ENCODE measurements around the gene OGA.

The OGA gene

GRCh38 chr10:101772017-101772894, 46.0 kb downstream of the OGA start:
- Histone ChIP-seq H3K36me3 (ENCODE audit: insufficient read depth, low read length) (no peaks in the 10 kb centered on the region), H3K27ac (no peak overlapping the region), H3K4me3 (no peak overlapping the region), H3K9ac (ENCODE audit: insufficient read length) (no peak overlapping the region), H3K9me3 (ENCODE audit: low read depth, low read length) (no peaks in the 10 kb centered on the region)
- TF ChIP-seq FOXP2 (optimal IDR thresholded peaks at IDR 0.05; ENCODE audit: control extremely low read depth, extremely low read length, insufficient read depth) (no peak), POLR2AphosphoS5 (IDR thresholded peaks at IDR 0.05; ENCODE audit: borderline replicate concordance, low read depth, low read length) (no peak), EZH2 (IDR thresholded peaks at IDR 0.05) (no peak)
- no peak for DNase-seq (ENCODE audit: low read depth, low spot score)

GRCh38 chr10:101771380-101771779, 46.9 kb downstream of the OGA start:
- Histone ChIP-seq H3K9me3 (ENCODE audit: low read depth, low read length) (no peaks in the 10 kb centered on the region), H3K36me3 (ENCODE audit: insufficient read depth, low read length) (no peaks in the 10 kb centered on the region), H3K27ac (no peak overlapping the region), H3K4me3 (no peak overlapping the region), H3K9ac (ENCODE audit: insufficient read length) (no peak overlapping the region)
- TF ChIP-seq FOXP2 (optimal IDR thresholded peaks at IDR 0.05; ENCODE audit: control extremely low read depth, extremely low read length, insufficient read depth): no peak
- DNase-seq (ENCODE audit: low read depth, low spot score): no peak

GRCh38 chr10:101770331-101771215, 47.7 kb downstream of the OGA start:
- DNase-seq (ENCODE audit: low read depth, low spot score): no peak
- no peaks in the 10 kb centered on the region for H3K9me3 ChIP-seq (ENCODE audit: low read depth, low read length)
- no peaks in the 10 kb centered on the region for H3K36me3 ChIP-seq (ENCODE audit: insufficient read depth, low read length)
- TF ChIP-seq FOXP2 (optimal IDR thresholded peaks at IDR 0.05; ENCODE audit: control extremely low read depth, extremely low read length, insufficient read depth): no peak
- TF ChIP-seq EZH2 (IDR thresholded peaks at IDR 0.05): no peak
- no peak for TF ChIP-seq POLR2AphosphoS5 (IDR thresholded peaks at IDR 0.05; ENCODE audit: borderline replicate concordance, low read depth, low read length)
- H3K27ac ChIP-seq: no peak overlapping the region
- no peak overlapping the region for H3K4me3 ChIP-seq
- no peak overlapping the region for H3K9ac ChIP-seq (ENCODE audit: insufficient read length)

GRCh38 chr10:101769541-101770180, 48.6 kb downstream of the OGA start:
- no peak overlapping the region for H3K4me3 ChIP-seq
- H3K36me3 ChIP-seq (ENCODE audit: insufficient read depth, low read length): no peaks in the 10 kb centered on the region
- no peaks in the 10 kb centered on the region for H3K9me3 ChIP-seq (ENCODE audit: low read depth, low read length)
- DNase-seq (ENCODE audit: low read depth, low spot score): no peak
- no peak overlapping the region for H3K27ac ChIP-seq
- no peak for TF ChIP-seq FOXP2 (optimal IDR thresholded peaks at IDR 0.05; ENCODE audit: control extremely low read depth, extremely low read length, insufficient read depth)
- no peak for TF ChIP-seq POLR2AphosphoS5 (IDR thresholded peaks at IDR 0.05; ENCODE audit: borderline replicate concordance, low read depth, low read length)
- TF ChIP-seq EZH2 (IDR thresholded peaks at IDR 0.05): no peak
- H3K9ac ChIP-seq (ENCODE audit: insufficient read length): no peak overlapping the region

- no peak overlapping the region for H3K9ac ChIP-seq (ENCODE audit: insufficient read length)
- DNase-seq (ENCODE audit: low read depth, low spot score): no peak
- TF ChIP-seq EZH2 (IDR thresholded peaks at IDR 0.05) (no peak), FOXP2 (optimal IDR thresholded peaks at IDR 0.05; ENCODE audit: control extremely low read depth, extremely low read length, insufficient read depth) (no peak), POLR2AphosphoS5 (IDR thresholded peaks at IDR 0.05; ENCODE audit: borderline replicate concordance, low read depth, low read length) (no peak)
- H3K27ac ChIP-seq: no peak overlapping the region
- no peaks in the 10 kb centered on the region for H3K9me3 ChIP-seq (ENCODE audit: low read depth, low read length)
- H3K4me3 ChIP-seq: no peak overlapping the region
- H3K36me3 ChIP-seq (ENCODE audit: insufficient read depth, low read length): no peaks in the 10 kb centered on the region
Measured at GRCh38 chr10:101768791-101769170, 49.5 kb downstream of the OGA start.

- TF ChIP-seq EZH2 (IDR thresholded peaks at IDR 0.05): no peak
- no peak for TF ChIP-seq POLR2AphosphoS5 (IDR thresholded peaks at IDR 0.05; ENCODE audit: borderline replicate concordance, low read depth, low read length)
- TF ChIP-seq FOXP2 (optimal IDR thresholded peaks at IDR 0.05; ENCODE audit: control extremely low read depth, extremely low read length, insufficient read depth): no peak
- no peak for DNase-seq (ENCODE audit: low read depth, low spot score)
- Histone ChIP-seq H3K36me3 (ENCODE audit: insufficient read depth, low read length) (no peaks in the 10 kb centered on the region), H3K4me3 (no peak overlapping the region), H3K9ac (ENCODE audit: insufficient read length) (no peak overlapping the region), H3K27ac (no peak overlapping the region), H3K9me3 (ENCODE audit: low read depth, low read length) (no peaks in the 10 kb centered on the region)
Measured at GRCh38 chr10:101767966-101768790, 50.1 kb downstream of the OGA start.

GRCh38 chr10:101767600-101767945, 50.7 kb downstream of the OGA start:
- no peaks in the 10 kb centered on the region for H3K9me3 ChIP-seq (ENCODE audit: low read depth, low read length)
- no peaks in the 10 kb centered on the region for H3K36me3 ChIP-seq (ENCODE audit: insufficient read depth, low read length)
- TF ChIP-seq EZH2 (IDR thresholded peaks at IDR 0.05) (no peak), FOXP2 (optimal IDR thresholded peaks at IDR 0.05; ENCODE audit: control extremely low read depth, extremely low read length, insufficient read depth) (no peak), POLR2AphosphoS5 (IDR thresholded peaks at IDR 0.05; ENCODE audit: borderline replicate concordance, low read depth, low read length) (no peak)
- no peak overlapping the region for H3K4me3 ChIP-seq
- no peak overlapping the region for H3K27ac ChIP-seq
- H3K9ac ChIP-seq (ENCODE audit: insufficient read length): no peak overlapping the region
- DNase-seq (ENCODE audit: low read depth, low spot score): no peak
